ENCODE data around the gene SMARCD3. TPM values are rescaled to one million over a fixed set of nuclear protein-coding genes. Genes with fewer than 3 reads are reported as not detected.

The SMARCD3 gene
- total RNA-seq, 1 experiment from 2014 or later = 30.3 TPM

DNA sequence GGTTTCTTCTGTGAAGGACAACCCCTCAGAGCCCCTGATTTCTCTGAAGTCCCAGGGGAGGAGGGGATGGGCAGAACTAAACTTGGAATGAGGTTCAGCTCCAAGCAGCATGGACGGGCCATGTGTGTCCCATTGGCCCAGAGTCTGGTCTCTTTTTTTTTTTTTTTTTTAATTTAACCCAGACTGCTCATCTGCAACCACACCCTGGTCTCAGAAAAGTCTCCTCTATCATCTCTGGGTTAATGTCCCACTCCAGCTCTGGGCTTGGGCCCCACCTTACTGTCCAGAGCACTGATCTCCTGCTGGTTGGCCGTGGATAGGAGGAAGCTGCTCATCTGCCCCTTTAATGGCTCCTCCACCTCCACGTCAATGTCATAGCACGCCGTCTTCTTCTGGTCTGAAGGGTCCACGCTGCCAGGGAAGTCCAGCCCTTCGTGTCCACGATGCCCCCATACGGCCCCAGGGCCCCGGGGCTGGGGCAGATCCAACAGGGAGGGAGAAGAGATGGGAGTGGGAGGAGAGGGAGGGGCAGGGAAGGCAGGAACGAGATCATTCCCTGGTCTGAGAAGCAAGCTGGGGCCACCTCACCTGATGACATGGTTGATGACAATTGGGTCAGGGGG lies 8.5 kb downstream of the SMARCD3 start:
- peaks cover 9% of the 10 kb centered on the region for H3K79me2 ChIP-seq (ENCODE audit: insufficient read depth, low read length)
- no peak for TF ChIP-seq EZH2phosphoT487 (IDR thresholded peaks at IDR 0.05; ENCODE audit: borderline replicate concordance)
- TF ChIP-seq, protein P1, sequence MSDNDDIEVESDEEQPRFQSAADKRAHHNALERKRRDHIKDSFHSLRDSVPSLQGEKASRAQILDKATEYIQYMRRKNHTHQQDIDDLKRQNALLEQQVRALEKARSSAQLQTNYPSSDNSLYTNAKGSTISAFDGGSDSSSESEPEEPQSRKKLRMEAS (IDR thresholded peaks at IDR 0.05) = no peak
- TF ChIP-seq ZFX (IDR thresholded peaks at IDR 0.05) = no peak
- TF ChIP-seq ELF1 (IDR thresholded peaks at IDR 0.05; ENCODE audit: borderline replicate concordance, low read depth) = no peak
- TF ChIP-seq EGR1 (IDR thresholded peaks at IDR 0.05; ENCODE audit: low read depth) = no peak
- no peak for TF ChIP-seq CEBPB (IDR thresholded peaks at IDR 0.05; ENCODE audit: low read depth)
- TF ChIP-seq CTCF (IDR thresholded peaks at IDR 0.05 in 2 of 3, conservative IDR thresholded peaks at IDR 0.05 in 1 of 3; ENCODE audit: borderline replicate concordance in 1 of 3, insufficient read depth in 1 of 3, low read depth in 2 of 3, low read length in 2 of 3) = no peak
- TF ChIP-seq, protein P2, sequence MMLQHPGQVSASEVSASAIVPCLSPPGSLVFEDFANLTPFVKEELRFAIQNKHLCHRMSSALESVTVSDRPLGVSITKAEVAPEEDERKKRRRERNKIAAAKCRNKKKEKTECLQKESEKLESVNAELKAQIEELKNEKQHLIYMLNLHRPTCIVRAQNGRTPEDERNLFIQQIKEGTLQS (IDR thresholded peaks at IDR 0.05) = no peak
- no peak for TF ChIP-seq SP1 (IDR thresholded peaks at IDR 0.05; ENCODE audit: low read depth)
- no peak for TF ChIP-seq SRF (IDR thresholded peaks at IDR 0.05; ENCODE audit: low read depth)
- no peak for TF ChIP-seq JUND (IDR thresholded peaks at IDR 0.05)
- TF ChIP-seq ZNF274 (IDR thresholded peaks at IDR 0.05; ENCODE audit: low read depth, low read length) = no peak
- no peak for TF ChIP-seq ZBTB33 (IDR thresholded peaks at IDR 0.05; ENCODE audit: extremely low read depth, insufficient replicate concordance, low read length)
- no peak for TF ChIP-seq YY1 (IDR thresholded peaks at IDR 0.05; ENCODE audit: extremely low read depth, insufficient replicate concordance, low read depth, low read length)
- TF ChIP-seq EZH2 (IDR thresholded peaks at IDR 0.05) = no peak
- no peak for TF ChIP-seq SIN3A (IDR thresholded peaks at IDR 0.05; ENCODE audit: low read depth)
- no peak for TF ChIP-seq POLR2AphosphoS5 (IDR thresholded peaks at IDR 0.05; ENCODE audit: low read depth, low read length)
- no peak for TF ChIP-seq TCF7L2 (IDR thresholded peaks at IDR 0.05; ENCODE audit: borderline replicate concordance, extremely low read depth, insufficient read depth, insufficient read length)
- TF ChIP-seq, protein P3, sequence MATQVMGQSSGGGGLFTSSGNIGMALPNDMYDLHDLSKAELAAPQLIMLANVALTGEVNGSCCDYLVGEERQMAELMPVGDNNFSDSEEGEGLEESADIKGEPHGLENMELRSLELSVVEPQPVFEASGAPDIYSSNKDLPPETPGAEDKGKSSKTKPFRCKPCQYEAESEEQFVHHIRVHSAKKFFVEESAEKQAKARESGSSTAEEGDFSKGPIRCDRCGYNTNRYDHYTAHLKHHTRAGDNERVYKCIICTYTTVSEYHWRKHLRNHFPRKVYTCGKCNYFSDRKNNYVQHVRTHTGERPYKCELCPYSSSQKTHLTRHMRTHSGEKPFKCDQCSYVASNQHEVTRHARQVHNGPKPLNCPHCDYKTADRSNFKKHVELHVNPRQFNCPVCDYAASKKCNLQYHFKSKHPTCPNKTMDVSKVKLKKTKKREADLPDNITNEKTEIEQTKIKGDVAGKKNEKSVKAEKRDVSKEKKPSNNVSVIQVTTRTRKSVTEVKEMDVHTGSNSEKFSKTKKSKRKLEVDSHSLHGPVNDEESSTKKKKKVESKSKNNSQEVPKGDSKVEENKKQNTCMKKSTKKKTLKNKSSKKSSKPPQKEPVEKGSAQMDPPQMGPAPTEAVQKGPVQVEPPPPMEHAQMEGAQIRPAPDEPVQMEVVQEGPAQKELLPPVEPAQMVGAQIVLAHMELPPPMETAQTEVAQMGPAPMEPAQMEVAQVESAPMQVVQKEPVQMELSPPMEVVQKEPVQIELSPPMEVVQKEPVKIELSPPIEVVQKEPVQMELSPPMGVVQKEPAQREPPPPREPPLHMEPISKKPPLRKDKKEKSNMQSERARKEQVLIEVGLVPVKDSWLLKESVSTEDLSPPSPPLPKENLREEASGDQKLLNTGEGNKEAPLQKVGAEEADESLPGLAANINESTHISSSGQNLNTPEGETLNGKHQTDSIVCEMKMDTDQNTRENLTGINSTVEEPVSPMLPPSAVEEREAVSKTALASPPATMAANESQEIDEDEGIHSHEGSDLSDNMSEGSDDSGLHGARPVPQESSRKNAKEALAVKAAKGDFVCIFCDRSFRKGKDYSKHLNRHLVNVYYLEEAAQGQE (IDR thresholded peaks at IDR 0.05; ENCODE audit: low read depth) = no peak
- H3K4me3 ChIP-seq (replicated peaks in 1 of 2; ENCODE audit: low read depth in 1 of 2, low read length in 2 of 2) = no peak overlapping the region
- H3K36me3 ChIP-seq (ENCODE audit: control insufficient read depth in 1 of 2, insufficient read depth in 2 of 2, low read length in 2 of 2) = peaks cover 15 to 31% of the 10 kb centered on the region in 2 experiments
- H3K27me3 ChIP-seq (ENCODE audit: insufficient read depth, low read length) = no peaks in the 10 kb centered on the region
- H3K9ac ChIP-seq (ENCODE audit: low read length) = no peak overlapping the region
- no peak for ATAC-seq
- no peak overlapping the region for H2AFZ ChIP-seq (ENCODE audit: low read depth, low read length, poor library complexity, severe bottlenecking)
- H3K9me2 ChIP-seq (ENCODE audit: insufficient read depth) = no peaks in the 10 kb centered on the region
- BruUV-seq (replicated peaks) = no TSS peak
- no peak overlapping the region for H3K4me2 ChIP-seq (ENCODE audit: low read length)
- RAD21 ChIA-PET (ENCODE audit: low non-redundant PET in 1 of 2, low total read pairs in 2 of 2, uncharacterized antibody in 2 of 2, unreplicated experiment in 2 of 2) = no interaction called here
- no peaks in the 10 kb centered on the region for H4K20me1 ChIP-seq (ENCODE audit: insufficient read depth)
- no peak overlapping the region for H3K27ac ChIP-seq (ENCODE audit: low read depth, low read length)
- intact Hi-C loops (cut with micrococcal nuclease) = loop anchor here (10.0 kb wide), 1 partner anchor 115 kb away; no protein-coding TSS in a partner anchor
- peaks cover 5 to 14% of the 10 kb centered on the region in 2 experiments for H3K4me1 ChIP-seq (ENCODE audit: control insufficient read depth in 1 of 2, insufficient read depth in 2 of 2, low read length in 2 of 2)
- CTCF ChIA-PET = no interaction called here
- no peaks in the 10 kb centered on the region for H3K9me3 ChIP-seq (ENCODE audit: control insufficient read depth in 1 of 2, insufficient read depth in 1 of 2, low read depth in 1 of 2, low read length in 2 of 2)
- no peak for DNase-seq (ENCODE audit: low read depth, low spot score)
- POLR2A ChIA-PET = interaction anchor here (0.6 to 1.4 kb wide), 2 partner anchors 13 to 1546 kb away, joined by 3 read pairs; partner anchors contain the start of gene ABCF2
